Neural crest cell (in vitro differentiated cells): ENCODE measurements around the gene SMYD2. TPM values are rescaled to one million over a fixed set of nuclear protein-coding genes. Genes with fewer than 3 reads are reported as not detected.
A peak's percentile ranks its signal among the peaks of the same experiment; 100 is the strongest.

ENCODE experiments used
- DNase-seq: peaks from one replicate; pipeline ENCODE4 v3.0.0; 2021; ENCODE audit warnings: low read depth, mixed read lengths, low spot score
- H3K27ac Mint-ChIP-seq: one replicate; pipeline ENCODE4 v1.8.0; 2021; ENCODE audit warnings: mild to moderate bottlenecking, mixed read lengths; ENCODE audit not compliant: unreplicated experiment
- H3K27me3 Mint-ChIP-seq: 2 replicates; pipeline ENCODE4 v1.8.0; 2021; ENCODE audit warnings: low read depth, mild to moderate bottlenecking, mixed read lengths
- H3K36me3 Mint-ChIP-seq: 2 replicates; pipeline ENCODE4 v1.8.0; 2021; ENCODE audit warnings: low read depth, mild to moderate bottlenecking, mixed read lengths
- H3K4me1 Mint-ChIP-seq: 2 replicates; pipeline ENCODE4 v1.8.0; 2021; ENCODE audit warnings: mixed read lengths
- H3K4me3 Mint-ChIP-seq: one replicate; pipeline ENCODE4 v1.8.0; 2021; ENCODE audit warnings: mild to moderate bottlenecking, mixed read lengths
- H3K9me3 Mint-ChIP-seq: 2 replicates; pipeline ENCODE4 v1.8.0; 2021; ENCODE audit warnings: mixed read lengths
- CTCF ChIP-seq: fragments of 200-600 bp; sonication (generic); conservative IDR thresholded peaks from 2 replicates; pipeline ENCODE4 v1.5.0; 2021; ENCODE audit warnings: antibody characterized with exemption, mild to moderate bottlenecking
- total RNA-seq: library from RNA; stranded (reverse); gene quantifications from 2 replicates; pipeline ENCODE4 v1.2.1, GENCODE V29; 2021

Gene SMYD2
- total RNA-seq, 1 donor from 2014 or later, result 59.3 TPM

GRCh38 chr1:214330222-214330621 is 49.3 kb downstream of the SMYD2 start:
- H3K27ac Mint-ChIP-seq, result no peak overlapping the region

GRCh38 chr1:214330715-214331114 is 49.8 kb downstream of the SMYD2 start:
- Mint-ChIP-seq H3K27ac (no peak overlapping the region), H3K4me1 (peaks cover 6% of the 10 kb centered on the region), H3K27me3 (no peaks in the 10 kb centered on the region), H3K36me3 (peaks cover 2% of the 10 kb centered on the region), H3K4me3 (no peak overlapping the region), H3K9me3 (no peaks in the 10 kb centered on the region)
- no peak for DNase-seq
- TF ChIP-seq CTCF, result no peak

More at GRCh38 chr1:214330222-214330621, 49.3 kb downstream of the SMYD2 start:
- H3K27me3 Mint-ChIP-seq, result no peaks in the 10 kb centered on the region
- H3K4me1 Mint-ChIP-seq, result peaks cover 6% of the 10 kb centered on the region
- peaks cover 5% of the 10 kb centered on the region for H3K36me3 Mint-ChIP-seq
- no peak for TF ChIP-seq CTCF
- H3K9me3 Mint-ChIP-seq, result no peaks in the 10 kb centered on the region
- DNase-seq, result no peak
- H3K4me3 Mint-ChIP-seq, result no peak overlapping the region

- peaks cover 6% of the 10 kb centered on the region for H3K4me1 Mint-ChIP-seq
- no peak for DNase-seq
- H3K27ac Mint-ChIP-seq, result no peak overlapping the region
- no peaks in the 10 kb centered on the region for H3K27me3 Mint-ChIP-seq
- no peaks in the 10 kb centered on the region for H3K9me3 Mint-ChIP-seq
- no peak overlapping the region for H3K4me3 Mint-ChIP-seq
- TF ChIP-seq CTCF, result no peak
- H3K36me3 Mint-ChIP-seq, result peaks cover 2% of the 10 kb centered on the region
Observed at GRCh38 chr1:214331180-214331579, 50.2 kb downstream of the SMYD2 start.

- no peaks in the 10 kb centered on the region for H3K36me3 Mint-ChIP-seq
- H3K4me1 Mint-ChIP-seq, result peaks cover 7% of the 10 kb centered on the region
- H3K4me3 Mint-ChIP-seq, result no peak overlapping the region
- TF ChIP-seq CTCF, result peak; percentile 77
- H3K9me3 Mint-ChIP-seq, result no peaks in the 10 kb centered on the region
- no peaks in the 10 kb centered on the region for H3K27me3 Mint-ChIP-seq
- peak; percentile 65 for DNase-seq
- H3K27ac Mint-ChIP-seq, result no peak overlapping the region
Observed at GRCh38 chr1:214331827-214332423, 51.0 kb downstream of the SMYD2 start.

- Mint-ChIP-seq H3K9me3 (no peaks in the 10 kb centered on the region), H3K4me3 (no peak overlapping the region), H3K36me3 (no peaks in the 10 kb centered on the region), H3K27me3 (no peaks in the 10 kb centered on the region), H3K4me1 (peaks cover 10% of the 10 kb centered on the region), H3K27ac (no peak overlapping the region)
- TF ChIP-seq CTCF, result peak; percentile 83
- DNase-seq, result peak; percentile 59
Observed at GRCh38 chr1:214332946-214333798, 52.2 kb downstream of the SMYD2 start.
